Thyroid gland (tissue), 4 donors: Measurements from ENCODE around the gene GH1.

Source experiments
- CTCF ChIP-seq, 6 experiments: fragments of 200-600 bp in 3 of 6; fragments of 450-650 bp in 3 of 6; sonication (generic) in 3 of 6; IDR thresholded peaks; one replicate each; pipeline ENCODE4 v1.5.1; 2016 to 2019; ENCODE audit warnings: antibody characterized with exemption in 6 of 6, mild to moderate bottlenecking in 2 of 6, inconsistent platforms in 1 of 6, moderate library complexity in 1 of 6
- POLR2A ChIP-seq, 2 donors: fragments of 450-650 bp; IDR thresholded peaks; one replicate each; pipeline ENCODE4 v1.6.1; 2017; ENCODE audit warnings: antibody characterized with exemption in 2 of 2, mild to moderate bottlenecking in 2 of 2, moderate library complexity in 1 of 2

- TF ChIP-seq CTCF (IDR thresholded peaks at IDR 0.05): no peak
- no peak for TF ChIP-seq POLR2A (IDR thresholded peaks at IDR 0.05)
These were observed 9.0 kb upstream of the GH1 start for GRCh38 chr17:63927464-63928171.
